ENCODE measurements around the gene SLAIN2. TPM values are rescaled to one million over a fixed set of nuclear protein-coding genes. Genes with fewer than 3 reads are reported as not detected.
"Not testable (repeated sequence)": the region's sequence is repeated elsewhere in the genome, so short reads cannot be mapped to it uniquely, and the experiment has no call there.

Gene SLAIN2
- total and polyA plus RNA-seq, 7 donors = 25.6 to 167 (median 95.9) TPM

GRCh38 chr4:48450740-48451139, 109.4 kb downstream of the SLAIN2 start:
- H3K4me1 ChIP-seq = no peaks in the 10 kb centered on the region
- H3K27me3 ChIP-seq = no peaks in the 10 kb centered on the region
- intact Hi-C loops (cut with DNase I) = no loop called here
- no peak overlapping the region for H3K27ac ChIP-seq
- DNase-seq = no peak
- H3K36me3 ChIP-seq = no peaks in the 10 kb centered on the region
- TF ChIP-seq POLR2A (IDR thresholded peaks at IDR 0.05) = no peak
- no peak for TF ChIP-seq POLR2AphosphoS5 (IDR thresholded peaks at IDR 0.05)
- no peak for TF ChIP-seq EP300 (IDR thresholded peaks at IDR 0.05)
- TF ChIP-seq CTCF (IDR thresholded peaks at IDR 0.05) = no peak
- no peak overlapping the region for H3K4me3 ChIP-seq
- H3K9me3 ChIP-seq = no peaks in the 10 kb centered on the region
- WGBS, 2 donors = 93 to 96% methylated on average over 3 of the region's 3 CpGs

DNA sequence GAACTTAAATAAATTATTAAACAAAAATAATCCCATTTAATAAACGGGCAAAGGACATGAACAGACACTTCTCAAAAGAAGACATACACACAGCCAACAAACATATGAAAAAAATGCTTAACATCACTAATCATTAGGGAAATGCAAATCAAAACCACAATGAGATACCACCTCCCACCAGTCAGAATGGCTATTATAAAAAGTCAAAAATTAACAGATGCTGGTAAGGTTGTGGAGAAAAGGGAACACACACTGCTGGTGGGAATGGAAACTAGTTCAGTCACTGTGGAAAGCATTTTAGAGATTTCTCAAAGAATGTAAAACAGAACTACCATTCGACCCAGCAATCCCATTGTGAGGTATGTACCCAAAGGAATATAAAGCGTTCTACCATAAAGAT, 110.3 kb downstream of the SLAIN2 start:
- H3K4me3 ChIP-seq; H3K27ac ChIP-seq; H3K9me3 ChIP-seq; H3K4me1 ChIP-seq; H3K27me3 ChIP-seq; DNase-seq; H3K36me3 ChIP-seq; intact Hi-C loops (cut with DNase I): not testable (repeated sequence)
- WGBS, 2 donors = 91% methylated on average over 3 of the region's 3 CpGs

GRCh38 chr4:48454591-48454990, 113.3 kb downstream of the SLAIN2 start:
- 94 to 95% methylated on average over 2 of the region's 2 CpGs for WGBS, 2 donors
- no peaks in the 10 kb centered on the region for H3K4me1 ChIP-seq
- no peaks in the 10 kb centered on the region for H3K36me3 ChIP-seq
- H3K9me3 ChIP-seq = no peaks in the 10 kb centered on the region
- intact Hi-C loops (cut with DNase I) = no loop called here
- no peaks in the 10 kb centered on the region for H3K27me3 ChIP-seq
- H3K27ac ChIP-seq = no peak overlapping the region
- DNase-seq = no peak
- TF ChIP-seq POLR2A (IDR thresholded peaks at IDR 0.05) (no peak), POLR2AphosphoS5 (IDR thresholded peaks at IDR 0.05) (no peak), CTCF (IDR thresholded peaks at IDR 0.05) (no peak), EP300 (IDR thresholded peaks at IDR 0.05) (no peak)
- H3K4me3 ChIP-seq = no peak overlapping the region

DNA sequence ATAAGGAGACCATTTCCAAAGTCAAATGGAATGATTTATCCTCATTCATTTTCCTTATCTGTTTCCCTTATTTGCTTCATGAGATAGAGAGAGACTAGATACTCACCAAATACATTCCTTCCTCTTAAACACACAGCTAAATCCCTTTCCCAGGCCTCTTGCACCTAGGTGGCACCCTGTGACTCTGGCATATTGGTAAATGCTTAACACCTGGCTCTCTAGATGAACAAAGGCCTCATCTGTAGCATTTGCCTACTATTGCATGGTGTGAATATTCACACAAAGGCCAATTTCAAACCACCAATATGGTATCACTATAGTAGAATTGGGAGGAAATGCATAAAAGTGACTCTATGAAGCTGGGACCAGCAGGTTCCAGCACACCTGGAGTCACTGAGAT, 119.7 kb downstream of the SLAIN2 start:
- intact Hi-C loops (cut with DNase I) = no loop called here
- TF ChIP-seq POLR2A (IDR thresholded peaks at IDR 0.05) = no peak
- TF ChIP-seq POLR2AphosphoS5 (IDR thresholded peaks at IDR 0.05) = no peak
- TF ChIP-seq EP300 (IDR thresholded peaks at IDR 0.05) = no peak
- no peak for TF ChIP-seq CTCF (IDR thresholded peaks at IDR 0.05)
- Histone ChIP-seq H3K4me3 (no peak overlapping the region), H3K4me1 (no peaks in the 10 kb centered on the region), H3K36me3 (no peaks in the 10 kb centered on the region), H3K9me3 (no peaks in the 10 kb centered on the region), H3K27ac (no peak overlapping the region), H3K27me3 (no peaks in the 10 kb centered on the region)
- DNase-seq = no peak

- H3K36me3 ChIP-seq = no peaks in the 10 kb centered on the region
- WGBS, 2 donors = 22 to 63% methylated on average over 5 of the region's 5 CpGs
- intact Hi-C loops (cut with DNase I) = no loop called here
- H3K27me3 ChIP-seq = no peaks in the 10 kb centered on the region
- DNase-seq = no peak
- H3K4me3 ChIP-seq = no peak overlapping the region
- H3K27ac ChIP-seq = no peak overlapping the region
- TF ChIP-seq POLR2AphosphoS5 (IDR thresholded peaks at IDR 0.05) (no peak), EP300 (IDR thresholded peaks at IDR 0.05) (no peak), CTCF (IDR thresholded peaks at IDR 0.05) (no peak), POLR2A (IDR thresholded peaks at IDR 0.05) (no peak)
- no peaks in the 10 kb centered on the region for H3K9me3 ChIP-seq
- H3K4me1 ChIP-seq = no peaks in the 10 kb centered on the region
Measured at GRCh38 chr4:48462363-48462762, 121.0 kb downstream of the SLAIN2 start.
